DMS114 treated with DMSO at 0.1 percent for 48 hours (cell line): ENCODE results near the gene UBE3C.

ENCODE experiments used
- DNase-seq: peaks from one replicate; lab custom pipeline; 2025; ENCODE audit not compliant: unreplicated experiment; lab: John Stamatoyannopoulos, UW

UBE3C gene

DNA sequence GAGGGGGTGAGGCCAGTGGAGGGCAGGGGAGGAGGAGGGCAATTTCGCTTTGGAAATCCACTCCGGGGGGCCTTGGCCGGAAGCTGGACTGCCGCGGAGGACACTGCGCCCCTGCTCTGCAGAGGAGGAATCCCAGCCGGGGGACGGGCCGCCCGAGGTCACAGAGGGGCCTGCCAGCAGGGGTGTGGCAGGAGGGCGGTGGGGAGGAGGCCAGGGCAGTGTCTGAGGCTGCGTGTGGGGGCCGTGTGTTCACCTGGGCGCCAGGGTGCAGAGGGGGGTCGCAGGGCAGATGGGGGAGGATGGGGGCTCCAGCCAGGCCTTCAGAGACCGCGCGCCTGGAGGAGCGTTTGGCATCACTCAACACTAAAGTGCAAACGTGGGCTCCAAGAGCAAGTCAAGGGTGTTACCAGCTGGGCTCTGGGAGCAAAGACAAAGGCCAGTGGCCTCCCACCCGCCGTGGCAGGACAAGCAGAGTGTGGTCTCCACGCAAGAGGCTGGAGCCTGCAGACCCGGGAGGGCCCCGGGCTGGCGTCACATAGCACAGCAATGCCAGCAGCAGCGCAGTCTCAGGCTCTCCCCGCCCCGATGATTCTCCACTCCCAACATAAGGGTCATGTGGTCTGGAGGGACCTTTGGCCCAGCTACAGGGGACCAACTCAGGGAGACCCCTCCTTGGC lies 152.8 kb downstream of the UBE3C start:
- no peak for DNase-seq

DNA sequence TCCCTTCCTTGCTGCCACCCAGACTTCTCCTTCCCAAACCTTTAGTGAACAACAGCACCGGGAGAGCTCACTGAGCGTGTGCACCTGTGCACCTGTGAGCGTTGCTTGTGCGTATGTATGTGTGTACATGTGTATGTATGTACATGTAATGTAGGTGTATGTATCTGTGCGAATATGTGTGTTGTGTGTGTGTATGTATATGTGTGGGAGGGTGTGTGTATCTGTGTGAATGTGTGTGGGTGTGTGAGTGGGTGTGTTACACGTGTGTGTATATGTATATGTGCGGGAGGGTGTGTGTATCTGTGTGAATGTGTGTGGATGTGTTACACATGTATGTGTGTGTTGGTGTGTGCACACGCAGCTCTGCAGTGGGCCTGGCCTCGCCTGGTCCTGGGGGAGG lies 153.5 kb downstream of the UBE3C start:
- DNase-seq: no peak

DNA sequence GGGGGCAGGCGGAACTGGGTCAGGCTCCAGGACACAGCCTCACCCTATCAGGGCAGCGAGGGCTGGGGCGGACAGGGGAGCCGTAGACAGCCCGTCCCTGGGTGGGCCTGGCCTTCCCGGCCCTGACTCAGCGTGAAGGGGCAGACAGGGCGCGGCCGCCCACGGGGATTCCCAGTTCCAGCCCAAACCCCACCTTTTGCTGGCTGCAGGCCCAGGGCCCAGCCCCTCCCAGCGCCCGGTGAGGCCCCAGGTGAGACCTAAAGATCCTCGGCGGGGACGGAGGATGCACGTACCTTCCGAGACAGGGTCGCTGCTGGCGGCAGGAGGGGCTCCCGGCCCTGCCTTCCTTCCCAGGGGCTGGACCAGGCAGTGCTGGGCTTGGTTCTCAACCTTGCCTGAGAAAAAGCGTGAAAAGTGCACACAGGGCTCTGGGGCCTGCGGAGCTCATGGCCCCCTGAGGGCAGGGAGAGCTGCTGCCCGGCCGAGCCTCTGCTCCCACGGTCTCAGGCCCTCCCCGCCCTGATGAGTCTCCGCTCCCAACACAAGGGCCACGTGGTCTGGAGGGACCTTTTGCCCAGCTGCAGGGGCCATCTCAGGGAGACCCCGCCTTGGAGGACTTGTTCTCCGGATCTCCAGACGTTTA lies 154.2 kb downstream of the UBE3C start:
- no peak for DNase-seq

- DNase-seq: no peak
These were observed 154.7 kb downstream of the UBE3C start for GRCh38 chr7:157293413-157293788.

- DNase-seq: no peak
These were observed 156.0 kb downstream of the UBE3C start for GRCh38 chr7:157294773-157295172.

DNA sequence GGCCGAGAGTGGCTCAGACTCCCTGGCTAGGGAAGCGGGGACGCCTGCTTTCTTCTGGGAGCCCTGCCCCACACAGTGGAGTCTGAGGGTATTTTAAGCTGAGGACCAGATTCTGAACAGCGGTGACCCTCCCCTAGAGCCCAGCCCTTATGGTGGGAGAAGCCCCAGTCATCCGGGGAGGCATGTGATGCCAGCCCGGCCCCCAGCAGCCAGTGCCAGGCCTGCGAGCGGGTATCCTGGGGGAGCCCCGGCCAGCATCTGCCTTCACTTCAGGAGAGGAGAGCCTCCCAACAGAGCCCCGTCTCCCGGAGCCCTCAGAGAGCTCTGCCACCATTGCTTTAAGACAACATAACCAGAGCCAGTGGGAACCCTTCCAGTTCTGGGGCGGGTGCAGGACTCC lies 156.6 kb downstream of the UBE3C start:
- DNase-seq: no peak

GRCh38 chr7:157297185-157297584 lies 158.5 kb downstream of the UBE3C start:
- no peak for DNase-seq

GRCh38 chr7:157299317-157299612 lies 160.5 kb downstream of the UBE3C start:
- DNase-seq: no peak

- DNase-seq: no peak
These were observed 161.1 kb downstream of the UBE3C start for GRCh38 chr7:157299613-157300368.

DNA sequence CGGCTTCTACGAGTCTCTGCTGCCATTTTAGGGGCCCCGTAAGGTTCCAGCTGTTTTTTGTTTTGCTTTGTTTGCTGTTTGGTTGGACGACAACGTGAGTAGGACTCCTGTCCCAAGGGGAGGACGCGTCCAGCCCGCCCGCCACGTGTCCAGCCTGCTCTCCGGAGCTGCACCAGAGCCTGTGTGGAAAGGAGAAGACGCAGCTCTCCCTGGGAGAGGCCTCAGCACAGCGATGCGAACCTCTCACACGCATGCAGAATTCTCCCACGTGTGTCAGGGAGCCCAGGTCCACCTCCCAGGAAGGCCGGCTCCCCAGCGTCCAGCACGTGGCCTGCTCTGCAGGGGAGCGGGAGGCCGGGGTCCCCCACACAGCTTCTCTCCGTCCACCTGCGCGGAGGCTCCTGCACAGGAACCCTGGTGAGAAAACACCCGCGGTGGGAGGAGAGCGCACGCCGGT lies 161.7 kb downstream of the UBE3C start:
- no peak for DNase-seq

DNA sequence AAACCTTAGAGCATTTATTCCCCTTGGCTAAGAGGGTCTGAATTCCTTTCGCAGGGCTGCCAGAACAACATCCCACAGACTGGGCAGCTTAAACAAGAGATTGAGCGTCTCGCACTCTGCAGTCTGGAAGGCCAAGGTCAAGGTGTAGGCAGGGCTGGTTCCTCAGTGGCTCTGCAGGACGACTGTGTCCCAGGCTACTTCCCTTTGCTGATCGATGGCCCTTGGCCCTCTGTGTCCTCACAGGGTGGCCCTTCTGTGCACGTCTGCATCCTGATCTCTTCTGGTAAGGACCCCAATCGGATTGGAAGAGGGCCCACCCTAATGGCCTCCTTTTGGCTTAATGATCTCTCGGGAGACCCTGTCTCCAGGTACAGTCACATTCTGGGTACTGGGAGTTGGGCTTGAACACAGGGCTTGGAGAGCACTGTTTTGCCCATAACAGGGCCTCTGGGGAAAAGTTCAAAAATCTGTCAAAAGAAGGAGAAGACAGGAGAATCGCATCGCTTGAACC lies 162.9 kb downstream of the UBE3C start:
- no peak for DNase-seq

- DNase-seq: no peak
These were observed 168.4 kb downstream of the UBE3C start for GRCh38 chr7:157306846-157307838.

DNA sequence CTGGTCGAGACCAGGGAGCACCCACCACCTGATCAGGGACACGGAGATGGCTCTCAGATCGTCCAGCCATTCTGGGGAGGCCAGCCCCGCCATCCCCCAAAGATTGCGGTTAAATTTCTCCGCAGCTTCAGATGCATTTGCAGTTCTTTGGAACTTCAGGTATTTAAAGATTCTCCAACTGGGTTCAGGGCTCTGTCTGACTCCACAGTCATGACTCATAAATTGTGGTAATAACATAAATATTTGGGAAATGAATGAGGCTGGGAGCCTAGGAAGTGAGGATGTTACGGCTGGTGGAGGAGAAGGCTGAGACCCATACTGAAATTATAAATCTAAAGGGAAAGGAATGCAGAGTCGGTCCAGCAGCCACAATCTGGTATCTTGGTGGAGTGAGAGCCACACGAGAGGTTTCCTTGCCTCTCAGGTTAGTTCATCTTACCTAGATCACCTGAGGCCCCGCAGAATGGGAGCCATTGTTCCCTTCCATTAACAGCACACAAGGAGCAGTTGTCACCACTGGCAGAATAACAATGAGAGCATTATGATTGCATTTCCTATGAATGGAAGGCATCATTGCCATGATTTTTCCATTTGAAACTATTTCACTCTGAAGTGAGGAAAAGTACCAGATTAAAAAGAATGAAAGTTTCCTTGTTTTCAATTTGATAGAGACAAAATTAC lies 171.4 kb downstream of the UBE3C start:
- DNase-seq: no peak

DNA sequence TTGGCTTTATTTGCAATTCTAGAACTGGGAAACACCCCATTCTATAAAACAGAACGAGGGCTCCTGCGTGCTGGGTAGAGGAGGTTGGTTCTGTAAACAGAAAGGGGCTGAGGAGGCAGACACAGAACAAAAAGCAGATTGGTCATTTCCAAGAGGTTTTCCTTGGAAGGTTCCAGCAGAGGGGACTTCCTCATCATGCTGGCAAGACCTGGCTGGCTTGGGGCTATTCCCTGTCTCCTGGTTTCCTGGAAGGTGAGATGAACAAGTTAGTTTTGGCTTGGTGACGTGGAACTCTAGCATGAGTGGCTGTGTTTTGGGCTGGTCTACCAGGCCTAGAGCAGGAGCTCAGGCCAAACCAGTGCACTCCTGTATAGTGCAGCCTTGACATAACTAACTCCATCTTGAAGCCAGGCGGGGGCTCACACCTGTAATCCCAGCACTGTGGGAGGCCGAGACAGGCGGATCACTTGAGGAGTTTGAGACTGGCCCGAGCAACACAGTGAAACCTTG lies 172.0 kb downstream of the UBE3C start:
- DNase-seq: no peak

DNA sequence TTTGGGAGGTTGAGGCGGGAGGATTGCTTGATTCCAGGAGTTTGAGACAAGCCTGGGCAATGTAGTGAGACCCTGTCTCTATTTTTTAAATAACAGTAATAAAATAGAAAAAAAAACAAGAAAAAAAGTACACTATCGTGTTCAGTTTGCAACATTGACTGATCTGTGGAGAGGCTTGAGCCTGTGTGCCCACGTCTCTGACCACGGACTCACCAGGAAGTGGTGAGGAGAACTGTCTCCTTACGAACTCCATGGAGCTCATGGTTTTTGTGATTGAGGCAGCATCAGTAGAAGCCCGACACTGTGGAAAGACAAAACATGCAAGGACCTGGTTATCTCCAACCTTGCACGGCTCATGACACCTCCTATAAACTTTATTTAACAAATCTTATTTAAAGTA lies 174.2 kb downstream of the UBE3C start:
- DNase-seq: no peak

DNA sequence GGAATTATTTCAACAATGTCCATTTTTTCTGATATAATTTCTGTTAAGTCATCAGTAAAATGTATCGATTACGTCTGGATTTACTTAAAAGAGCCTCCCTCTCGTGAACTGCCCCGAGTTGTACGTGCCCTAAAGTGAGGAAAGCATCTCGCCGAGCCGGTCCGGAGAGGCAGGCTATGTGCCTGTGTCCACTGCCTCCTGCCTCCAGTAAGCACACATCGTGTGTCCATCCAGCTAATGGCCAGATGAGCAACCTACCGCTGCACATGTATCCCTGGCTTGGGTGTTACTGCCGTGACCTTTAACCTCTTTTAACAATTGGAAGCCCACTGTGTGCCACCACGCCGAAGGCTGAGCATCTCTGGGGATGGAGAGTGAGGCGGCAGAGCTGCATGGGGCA lies 174.9 kb downstream of the UBE3C start:
- DNase-seq: no peak

DNA sequence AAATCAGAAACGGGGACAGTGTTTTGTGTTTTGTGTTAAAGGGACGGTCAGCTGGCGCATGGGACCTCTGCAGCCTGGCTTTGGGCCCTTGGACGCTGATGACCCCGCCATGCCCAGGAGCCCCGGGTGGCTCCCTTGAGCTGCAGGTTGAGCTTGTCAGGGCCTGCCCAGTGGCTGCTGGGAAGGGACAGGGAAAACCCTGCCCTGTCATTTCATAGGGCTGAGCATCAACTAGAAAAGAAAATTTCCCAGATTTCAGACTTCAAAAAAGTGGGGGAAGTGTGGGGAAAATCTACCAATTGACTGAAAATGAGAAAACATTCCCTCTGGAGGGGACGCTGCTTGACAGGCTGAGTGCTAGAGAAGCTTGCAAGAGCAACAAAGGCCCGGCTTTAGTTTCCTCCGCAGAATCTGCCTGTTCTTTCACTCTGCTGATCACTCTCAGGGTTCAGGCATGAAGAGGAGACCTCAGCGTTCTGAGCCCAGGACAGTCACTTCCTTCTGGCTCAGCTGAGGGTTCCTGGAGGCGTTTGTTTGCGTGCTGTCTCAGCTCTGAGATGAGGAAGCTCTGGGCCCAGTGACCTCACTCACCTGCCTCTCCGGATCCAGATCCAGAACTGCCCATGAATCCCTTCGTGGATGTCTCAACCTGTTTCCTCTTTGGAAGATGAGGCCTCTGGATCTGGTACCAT lies 179.4 kb downstream of the UBE3C start:
- no peak for DNase-seq
